NT2/D1 (cell line): Measurements from ENCODE around the gene ZNF653.

Experiments used
- YY1 ChIP-seq: IDR thresholded peaks from 2 replicates; pipeline ENCODE4 v1.6.1; 2011; ENCODE audit not compliant: insufficient read length, insufficient read depth
- ZNF274 ChIP-seq: IDR thresholded peaks from 2 replicates; pipeline ENCODE4 v1.6.1; 2011; ENCODE audit warnings: mild to moderate bottlenecking, low read depth, low read length

DNA sequence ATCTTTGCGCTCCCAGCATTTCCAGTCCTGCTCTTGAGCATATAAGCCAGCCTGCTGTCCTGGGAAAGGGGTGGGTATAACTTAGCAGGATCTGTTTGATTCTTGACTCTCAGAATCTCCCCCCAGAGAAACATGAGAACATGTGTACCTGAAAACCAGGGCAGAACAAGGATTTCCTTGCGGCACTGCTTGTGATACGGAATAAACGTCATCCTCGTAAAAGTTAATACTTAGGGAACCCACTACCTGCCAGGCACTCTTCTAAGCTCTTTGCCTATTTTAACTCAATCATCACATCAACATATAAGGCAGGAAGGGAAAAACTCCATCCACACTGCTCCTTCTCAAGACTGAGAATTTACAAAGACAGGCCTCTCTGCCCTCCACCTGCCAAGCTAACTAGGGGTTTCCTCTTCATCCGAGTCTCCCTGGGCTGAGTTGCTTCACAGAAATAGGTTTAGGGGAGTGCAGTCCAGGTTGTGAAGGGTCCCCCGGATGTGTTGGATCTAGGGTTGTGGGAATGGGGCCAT is 1.1 kb downstream of the ZNF653 start:
- no peak for TF ChIP-seq ZNF274
- no peak for TF ChIP-seq YY1
